H9 (cell line): ENCODE results near the gene SYT7. TPM values are rescaled to one million over a fixed set of nuclear protein-coding genes. Genes with fewer than 3 reads are reported as not detected.

Experiments
- DNase-seq: peaks from one replicate; pipeline ENCODE4 v3.0.0-alpha.2; 2017
- H2AFZ ChIP-seq: one replicate; pipeline ENCODE4 v1.6.1; 2013; ENCODE audit warnings: mild to moderate bottlenecking, low read length, control low read depth, moderate library complexity
- H2AK5ac ChIP-seq: 2 replicates; pipeline ENCODE4 v1.6.1; 2013; ENCODE audit warnings: low read length, control low read depth, mixed read lengths; ENCODE audit not compliant: insufficient read length
- H2BK120ac ChIP-seq: one replicate; pipeline ENCODE4 v1.6.1; 2013; ENCODE audit warnings: low read depth, mild to moderate bottlenecking, low read length, control low read depth, inconsistent platforms; ENCODE audit not compliant: poor library complexity, severe bottlenecking
- H2BK12ac ChIP-seq: 2 replicates; pipeline ENCODE4 v1.6.1; 2013; ENCODE audit warnings: low read length, control low read depth, mixed read lengths, low read depth; ENCODE audit not compliant: insufficient read length
- H2BK15ac ChIP-seq: 2 replicates; pipeline ENCODE4 v1.6.1; 2013; ENCODE audit warnings: low read depth, low read length, control low read depth
- H2BK20ac ChIP-seq: one replicate; pipeline ENCODE4 v1.6.1; 2013; ENCODE audit warnings: low read depth, mild to moderate bottlenecking, low read length, control low read depth, inconsistent platforms; ENCODE audit not compliant: poor library complexity, severe bottlenecking
- H2BK5ac ChIP-seq: 2 replicates; pipeline ENCODE4 v1.6.1; 2013; ENCODE audit warnings: low read length, control low read depth, mixed read lengths; ENCODE audit not compliant: insufficient read length
- H3K14ac ChIP-seq: 2 replicates; pipeline ENCODE4 v1.6.1; 2013; ENCODE audit warnings: low read length, control low read depth; ENCODE audit not compliant: insufficient read depth
- H3K18ac ChIP-seq: 2 replicates; pipeline ENCODE4 v1.6.1; 2013; ENCODE audit warnings: low read depth, mild to moderate bottlenecking, mixed read lengths, low read length, control low read depth; ENCODE audit not compliant: insufficient read length
- H3K23ac ChIP-seq: 2 replicates; pipeline ENCODE4 v1.6.1; 2013; ENCODE audit warnings: low read length, control low read depth, mixed read lengths, low read depth; ENCODE audit not compliant: insufficient read length
- H3K23me2 ChIP-seq: 2 replicates; pipeline ENCODE4 v1.6.1; 2013; ENCODE audit warnings: low read depth, mild to moderate bottlenecking, mixed read lengths, low read length, control low read depth; ENCODE audit not compliant: insufficient read length, poor library complexity, severe bottlenecking
- H3K27ac ChIP-seq: 2 replicates; pipeline ENCODE4 v1.5.1; 2013; ENCODE audit warnings: low read length, control low read depth, mixed read lengths, low read depth; ENCODE audit not compliant: insufficient read length
- H3K27me3 ChIP-seq: 2 replicates; pipeline ENCODE4 v1.6.1; 2013; ENCODE audit warnings: low read length, control low read depth, inconsistent platforms; ENCODE audit not compliant: insufficient read depth
- H3K4ac ChIP-seq: 2 replicates; pipeline ENCODE4 v1.6.1; 2013; ENCODE audit warnings: low read depth, mild to moderate bottlenecking, control low read depth, inconsistent platforms, low read length, moderate library complexity
- H3K4me1 ChIP-seq: 2 replicates; pipeline ENCODE4 v1.6.1; 2013; ENCODE audit warnings: low read length, control low read depth, inconsistent platforms; ENCODE audit not compliant: insufficient read depth
- H3K4me2 ChIP-seq: 2 replicates; pipeline ENCODE4 v1.6.1; 2013; ENCODE audit warnings: low read length, control low read depth, mixed read lengths; ENCODE audit not compliant: insufficient read length, insufficient read depth
- H3K56ac ChIP-seq: 2 replicates; pipeline ENCODE4 v1.6.1; 2013; ENCODE audit warnings: low read depth, mild to moderate bottlenecking, mixed read lengths, low read length, control low read depth; ENCODE audit not compliant: insufficient read length
- H3K79me1 ChIP-seq: 2 replicates; pipeline ENCODE4 v1.6.1; 2013; ENCODE audit warnings: low read depth, mild to moderate bottlenecking, moderate library complexity, low read length, control low read depth, inconsistent platforms; ENCODE audit not compliant: insufficient read depth, poor library complexity, severe bottlenecking
- H3K79me2 ChIP-seq: 2 replicates; pipeline ENCODE4 v1.6.1; 2013; ENCODE audit warnings: low read length, control low read depth, inconsistent platforms; ENCODE audit not compliant: insufficient read depth
- H3K9ac ChIP-seq: 2 replicates; pipeline ENCODE4 v1.6.1; 2013; ENCODE audit warnings: low read length, control low read depth, mixed read lengths; ENCODE audit not compliant: insufficient read length; ENCODE audit errors: extremely low read depth
- H3K9me3 ChIP-seq: one replicate; pipeline ENCODE4 v1.6.1; 2013; ENCODE audit warnings: low read depth, low read length, inconsistent platforms; ENCODE audit not compliant: control insufficient read depth
- H3T11ph ChIP-seq: one replicate; pipeline ENCODE4 v1.6.1; 2013; ENCODE audit warnings: mild to moderate bottlenecking, low read length, control low read depth, inconsistent platforms
- H4K20me1 ChIP-seq: one replicate; pipeline ENCODE4 v1.6.1; 2013; ENCODE audit not compliant: control insufficient read depth, insufficient read length, insufficient read depth
- H4K5ac ChIP-seq: 2 replicates; pipeline ENCODE4 v1.6.1; 2013; ENCODE audit warnings: low read depth, mild to moderate bottlenecking, mixed read lengths, low read length, control low read depth; ENCODE audit not compliant: insufficient read length
- H4K8ac ChIP-seq: replicated peaks from 2 replicates; pipeline ENCODE4 v1.6.1; 2013; ENCODE audit warnings: low read length, control low read depth, mixed read lengths, low read depth; ENCODE audit not compliant: insufficient read length
- H4K91ac ChIP-seq: 2 replicates; pipeline ENCODE4 v1.6.1; 2013; ENCODE audit warnings: low read depth, mild to moderate bottlenecking, moderate library complexity, mixed read lengths, low read length, control low read depth; ENCODE audit not compliant: insufficient read length
- H3K27ac Mint-ChIP-seq, 3 experiments: 2 replicates in 2 of 3; 3 replicates in 1 of 3; pipeline ENCODE4 v1.8.0; 2020 to 2021; ENCODE audit warnings: mixed read lengths in 3 of 3, mild to moderate bottlenecking in 1 of 3, moderate library complexity in 1 of 3
- H3K27me3 Mint-ChIP-seq: 2 replicates; pipeline ENCODE4 v1.8.0; 2021; ENCODE audit warnings: low read depth, mild to moderate bottlenecking, moderate library complexity, mixed read lengths
- H3K36me3 Mint-ChIP-seq, 3 experiments: 2 replicates in 2 of 3; 3 replicates in 1 of 3; pipeline ENCODE4 v1.8.0; 2020 to 2021; ENCODE audit warnings: low read depth in 3 of 3, mixed read lengths in 3 of 3; ENCODE audit not compliant: insufficient read depth in 1 of 3
- H3K4me1 Mint-ChIP-seq, 2 experiments: 2 replicates each; pipeline ENCODE4 v1.8.0; 2020; ENCODE audit warnings: mixed read lengths in 2 of 2
- H3K4me3 Mint-ChIP-seq, 2 experiments: 2 replicates in 1 of 2; 3 replicates in 1 of 2; pipeline ENCODE4 v1.8.0; 2020 to 2021; ENCODE audit warnings: mild to moderate bottlenecking in 2 of 2, mixed read lengths in 2 of 2, moderate library complexity in 1 of 2
- H3K9me3 Mint-ChIP-seq, 2 experiments: 2 replicates in 1 of 2; 3 replicates in 1 of 2; pipeline ENCODE4 v1.8.0; 2020; ENCODE audit warnings: mild to moderate bottlenecking in 2 of 2, mixed read lengths in 2 of 2, moderate library complexity in 1 of 2
- CTCF ChIP-seq: fragments of 200-600 bp; sonication (generic); conservative IDR thresholded peaks from 3 replicates; pipeline ENCODE4 v1.8.0; 2021; ENCODE audit warnings: antibody characterized with exemption, mild to moderate bottlenecking
- WGBS: extraction: QIAGEN DNeasy Blood & Tissue Kit; methylation state at CpG from one replicate; pipeline ENCODE4 v1.1.7; 2013; ENCODE audit warnings: missing lambda C conversion rate, low lambda C conversion rate, mixed read lengths; ENCODE audit not compliant: insufficient read length; ENCODE audit errors: extremely low coverage; 5-methylcytosine and 5-hydroxymethylcytosine counted together
- total RNA-seq: library from RNA; stranded (reverse); gene quantifications from 2 replicates; pipeline ENCODE4 v1.2.1, GENCODE V29; 2021

SYT7 gene
- total RNA-seq, 1 experiment from 2014 or later: 8.8 TPM

DNA sequence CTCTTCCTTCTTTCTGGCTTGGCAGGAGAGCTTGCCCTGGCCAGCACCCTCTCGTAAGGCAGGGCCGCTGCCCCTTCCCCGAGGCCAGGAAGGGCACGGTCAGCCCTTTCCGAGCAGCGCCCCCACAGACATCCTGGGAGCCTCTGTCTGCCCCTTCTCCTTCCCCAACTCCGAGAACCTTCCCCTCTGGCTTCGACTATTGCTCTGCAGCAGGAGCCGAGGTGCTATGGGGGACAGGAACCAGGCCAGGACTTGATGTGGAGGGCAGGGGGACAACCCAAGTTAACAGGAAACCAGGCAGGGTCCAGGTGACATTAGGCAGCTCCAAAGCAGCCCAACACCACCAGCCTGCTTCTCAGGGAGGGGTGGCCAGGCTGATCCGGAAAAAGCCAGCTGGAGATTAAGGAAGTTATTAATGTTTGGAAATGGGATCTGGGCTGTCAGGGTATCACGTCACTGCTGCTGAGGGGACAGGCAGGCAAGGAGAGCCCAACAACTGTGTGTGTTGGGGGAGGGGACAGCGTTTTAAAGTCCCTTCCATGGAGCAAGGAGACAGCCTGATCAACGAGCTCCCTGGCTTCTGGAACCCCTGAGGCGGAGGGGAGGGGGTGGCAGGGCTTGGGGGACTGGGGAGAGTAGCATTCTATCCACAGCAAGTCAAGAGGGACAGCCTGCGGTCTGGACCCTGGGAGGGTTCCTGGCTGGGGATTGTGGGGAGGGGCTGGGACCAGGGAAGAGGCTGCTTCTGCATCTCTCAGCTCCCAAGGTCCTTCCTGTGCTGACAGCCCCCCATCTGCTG, 27.3 kb downstream of the SYT7 start:
- Histone ChIP-seq H2AFZ (no peak overlapping the region), H3K79me2 (no peaks in the 10 kb centered on the region), H2BK5ac (no peak overlapping the region), H3K9ac (no peak overlapping the region), H3K4ac (no peak overlapping the region), H3K4me1 (no peaks in the 10 kb centered on the region; the same call in 1 of the 2 replicates), H4K91ac (no peak overlapping the region), H2BK20ac (no peak overlapping the region), H3K9me3 (no peaks in the 10 kb centered on the region), H4K20me1 (no peaks in the 10 kb centered on the region), H4K5ac (no peak overlapping the region), H3K56ac (no peak overlapping the region), H2BK12ac (no peak overlapping the region), H3K14ac (no peak overlapping the region), H2BK15ac (no peak overlapping the region), H3K79me1 (no peaks in the 10 kb centered on the region), H3T11ph (no peak overlapping the region), H3K18ac (no peak overlapping the region), H2BK120ac (no peak overlapping the region), H4K8ac (no peak overlapping the region), H3K27me3 (peaks cover 5% of the 10 kb centered on the region; the same call in 1 of the 2 replicates), H3K23ac (no peak overlapping the region), H3K23me2 (peaks cover 7% of the 10 kb centered on the region), H2AK5ac (no peak overlapping the region), H3K4me2 (no peak overlapping the region), H3K27ac (no peak overlapping the region)
- peaks cover 56% of the 10 kb centered on the region for H3K27me3 Mint-ChIP-seq
- no peak for TF ChIP-seq CTCF
- no peaks in the 10 kb centered on the region; a peak in 1 of 7 replicates for H3K36me3 Mint-ChIP-seq
- H3K27ac Mint-ChIP-seq: no peak overlapping the region
- no CpG with 5 or more reads among the region's 15 CpGs for WGBS
- no peaks in the 10 kb centered on the region for H3K9me3 Mint-ChIP-seq
- peak overlapping the region in 1 of 2 experiments; percentile 33; a peak in 1 of 5 replicates for H3K4me3 Mint-ChIP-seq
- DNase-seq: no peak
- peaks cover 33 to 69% of the 10 kb centered on the region in 2 experiments for H3K4me1 Mint-ChIP-seq
